ENCODE measurements around the gene LIN7A.

DNA sequence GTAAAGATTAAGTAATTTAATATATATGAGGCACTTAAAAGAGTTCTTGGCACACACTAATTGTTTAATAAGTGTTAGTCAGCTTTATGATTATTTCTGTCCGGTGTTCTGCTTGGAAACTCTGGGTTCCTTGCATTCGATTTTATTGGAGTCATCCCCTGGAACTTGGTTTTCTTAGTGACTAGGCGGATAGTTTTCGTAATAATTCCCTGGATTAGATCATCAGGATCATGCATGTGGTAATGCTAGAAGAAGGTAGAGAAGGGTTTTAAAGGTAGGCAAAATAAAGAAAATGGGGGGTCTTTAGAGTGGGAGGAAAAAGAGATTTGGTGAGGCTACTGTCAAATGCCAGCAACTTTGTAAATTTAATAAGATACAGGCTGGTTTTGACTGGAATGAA lies 132.6 kb downstream of the LIN7A start:
- TF ChIP-seq, protein P1, sequence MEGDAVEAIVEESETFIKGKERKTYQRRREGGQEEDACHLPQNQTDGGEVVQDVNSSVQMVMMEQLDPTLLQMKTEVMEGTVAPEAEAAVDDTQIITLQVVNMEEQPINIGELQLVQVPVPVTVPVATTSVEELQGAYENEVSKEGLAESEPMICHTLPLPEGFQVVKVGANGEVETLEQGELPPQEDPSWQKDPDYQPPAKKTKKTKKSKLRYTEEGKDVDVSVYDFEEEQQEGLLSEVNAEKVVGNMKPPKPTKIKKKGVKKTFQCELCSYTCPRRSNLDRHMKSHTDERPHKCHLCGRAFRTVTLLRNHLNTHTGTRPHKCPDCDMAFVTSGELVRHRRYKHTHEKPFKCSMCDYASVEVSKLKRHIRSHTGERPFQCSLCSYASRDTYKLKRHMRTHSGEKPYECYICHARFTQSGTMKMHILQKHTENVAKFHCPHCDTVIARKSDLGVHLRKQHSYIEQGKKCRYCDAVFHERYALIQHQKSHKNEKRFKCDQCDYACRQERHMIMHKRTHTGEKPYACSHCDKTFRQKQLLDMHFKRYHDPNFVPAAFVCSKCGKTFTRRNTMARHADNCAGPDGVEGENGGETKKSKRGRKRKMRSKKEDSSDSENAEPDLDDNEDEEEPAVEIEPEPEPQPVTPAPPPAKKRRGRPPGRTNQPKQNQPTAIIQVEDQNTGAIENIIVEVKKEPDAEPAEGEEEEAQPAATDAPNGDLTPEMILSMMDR (IDR thresholded peaks at IDR 0.05), result no peak
- no peak for TF ChIP-seq POLR2A (IDR thresholded peaks at IDR 0.05)

Data from uterus (tissue), 2 donors.